WTC11 (cell line): Measurements from ENCODE around the gene GPR85. TPM values are rescaled to one million over a fixed set of nuclear protein-coding genes. Genes with fewer than 3 reads are reported as not detected.

Experiments used
- ATAC-seq: fragments of 200-7000 bp; cut with Tn5 transposase; 2 replicates; pipeline ENCODE4 v1.10.0; 2021; ENCODE audit warnings: mild to moderate bottlenecking, moderate library complexity
- CTCF ChIA-PET: fragments of 300-600 bp; sonication (Branson Sonifier 250); formaldehyde crosslinking; loops from one replicate; lab custom pipeline; 2021; ENCODE audit warnings: antibody characterized with exemption; lab: Charles Lee
- POLR2A ChIA-PET: fragments of 350-600 bp; sonication (Branson Sonifier 250); formaldehyde crosslinking; loops from one replicate; lab custom pipeline; 2021; ENCODE audit warnings: antibody characterized with exemption; lab: Charles Lee
- DNase-seq: peaks from one replicate; pipeline ENCODE4 v3.0.0; 2021; ENCODE audit warnings: low spot score
- H3K27ac Mint-ChIP-seq: 2 replicates; pipeline ENCODE4 v1.8.0; 2021; ENCODE audit warnings: mixed read lengths
- H3K27me3 Mint-ChIP-seq: 2 replicates; pipeline ENCODE4 v1.8.0; 2021; ENCODE audit warnings: low read depth, mild to moderate bottlenecking, moderate library complexity, mixed read lengths
- H3K36me3 Mint-ChIP-seq: 2 replicates; pipeline ENCODE4 v1.8.0; 2021; ENCODE audit warnings: mixed read lengths
- H3K4me1 Mint-ChIP-seq: 2 replicates; pipeline ENCODE4 v1.8.0; 2022; ENCODE audit warnings: mixed read lengths
- H3K4me3 Mint-ChIP-seq: 2 replicates; pipeline ENCODE4 v1.8.0; 2021; ENCODE audit warnings: mild to moderate bottlenecking, moderate library complexity, mixed read lengths
- H3K9me3 Mint-ChIP-seq: 2 replicates; pipeline ENCODE4 v1.8.0; 2021; ENCODE audit warnings: mixed read lengths
- ATF1 ChIP-seq: sonication (generic); formaldehyde crosslinking; IDR thresholded peaks from 2 replicates; pipeline ENCODE4 v1.8.1; 2023; ENCODE audit warnings: mild to moderate bottlenecking, moderate library complexity, missing genetic modification reagents
- CBFB ChIP-seq: sonication (generic); formaldehyde crosslinking; IDR thresholded peaks from 2 replicates; pipeline ENCODE4 v1.8.1; 2022; ENCODE audit warnings: mild to moderate bottlenecking, low read depth, missing genetic modification reagents
- ELF4 ChIP-seq: sonication (generic); formaldehyde crosslinking; IDR thresholded peaks from 2 replicates; pipeline ENCODE4 v1.8.1; 2022; ENCODE audit warnings: low read depth, mild to moderate bottlenecking, moderate library complexity, missing genetic modification reagents
- ERG ChIP-seq: fragments of 250-450 bp; sonication (Bioruptor Pico); IDR thresholded peaks from 2 replicates; pipeline ENCODE4 v1.8.0; 2021; ENCODE audit warnings: mild to moderate bottlenecking
- KAT7 ChIP-seq: sonication (generic); formaldehyde crosslinking; IDR thresholded peaks from 2 replicates; pipeline ENCODE4 v1.8.1; 2023; ENCODE audit warnings: missing genetic modification reagents, mild to moderate bottlenecking, borderline replicate concordance
- MXD4 ChIP-seq: fragments of 250-450 bp; sonication (Bioruptor Pico); IDR thresholded peaks from 2 replicates; pipeline ENCODE4 v1.8.0; 2021; ENCODE audit warnings: mild to moderate bottlenecking, moderate library complexity, borderline replicate concordance
- RELA ChIP-seq: sonication (generic); formaldehyde crosslinking; IDR thresholded peaks from 2 replicates; pipeline ENCODE4 v1.8.1; 2022; ENCODE audit warnings: missing genetic modification reagents, mild to moderate bottlenecking, borderline replicate concordance
- SP1 ChIP-seq: sonication (generic); formaldehyde crosslinking; conservative IDR thresholded peaks from 2 replicates; pipeline ENCODE4 v1.8.1; 2022; ENCODE audit warnings: missing genetic modification reagents
- STAT6 ChIP-seq: sonication (generic); formaldehyde crosslinking; conservative IDR thresholded peaks from 2 replicates; pipeline ENCODE4 v1.8.1; 2023; ENCODE audit warnings: mild to moderate bottlenecking, low read depth, missing genetic modification reagents, moderate library complexity
- TEAD4 ChIP-seq: sonication (generic); formaldehyde crosslinking; IDR thresholded peaks from 2 replicates; pipeline ENCODE4 v1.8.0; 2022; ENCODE audit warnings: mild to moderate bottlenecking, missing genetic modification reagents
- ZBTB21 ChIP-seq: sonication (generic); formaldehyde crosslinking; IDR thresholded peaks from 2 replicates; pipeline ENCODE4 v1.8.1; 2023; ENCODE audit warnings: mild to moderate bottlenecking, missing genetic modification reagents, borderline replicate concordance
- total RNA-seq: library from RNA; stranded (reverse); gene quantifications from 3 replicates; pipeline ENCODE4 v1.2.3, GENCODE V29; 2021
- TF ChIP-seq, protein P1 (sequence below): fragments of 250-450 bp; sonication (Bioruptor Pico); IDR thresholded peaks from 2 replicates; pipeline ENCODE4 v1.9.0; 2021; ENCODE audit warnings: moderate library complexity, mild to moderate bottlenecking, inconsistent platforms, borderline replicate concordance
- TF ChIP-seq, protein P2 (sequence below): sonication (generic); formaldehyde crosslinking; IDR thresholded peaks from 2 replicates; pipeline ENCODE4 v1.8.1; 2023; ENCODE audit warnings: mild to moderate bottlenecking, moderate library complexity, missing genetic modification reagents
- TF ChIP-seq, protein P3 (sequence below): sonication (generic); formaldehyde crosslinking; IDR thresholded peaks from 2 replicates; pipeline ENCODE4 v1.8.1; 2023; ENCODE audit warnings: mild to moderate bottlenecking, missing genetic modification reagents

Gene GPR85
- total RNA-seq, 1 experiment from 2014 or later: 0.09 TPM

DNA sequence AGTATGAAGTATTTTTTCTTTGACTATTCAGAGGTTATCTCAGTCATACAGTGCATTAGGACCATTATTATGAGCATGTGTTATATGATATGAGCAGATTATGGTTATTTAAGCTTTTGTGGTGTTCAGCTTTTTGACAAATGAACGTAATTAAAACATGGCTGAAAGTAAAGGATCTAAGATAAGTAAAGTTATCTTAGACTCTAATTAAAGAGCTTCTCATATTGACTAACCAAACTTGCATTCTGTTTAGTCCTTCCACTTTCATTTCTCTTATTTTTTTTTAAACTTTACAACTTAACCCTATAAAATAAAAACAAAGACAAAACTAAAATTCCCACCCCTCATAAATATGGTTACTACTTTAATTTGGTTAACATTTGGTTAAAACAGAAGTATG lies 6.9 kb upstream of the GPR85 start:
- CTCF ChIA-PET: no interaction called here
- H3K27ac Mint-ChIP-seq: no peak overlapping the region
- no peak overlapping the region for H3K4me3 Mint-ChIP-seq
- no peaks in the 10 kb centered on the region for H3K9me3 Mint-ChIP-seq
- no peaks in the 10 kb centered on the region for H3K4me1 Mint-ChIP-seq
- DNase-seq (no peak), ATAC-seq (no peak)
- no peaks in the 10 kb centered on the region for H3K36me3 Mint-ChIP-seq
- POLR2A ChIA-PET: no interaction called here
- H3K27me3 Mint-ChIP-seq: peaks cover 8% of the 10 kb centered on the region; the same call in 1 of the 2 replicates
- TF ChIP-seq SP1: no peak

GRCh38 chr7:113092762-113093161 lies 6.1 kb upstream of the GPR85 start:
- TF ChIP-seq KAT7 (no peak), TEAD4 (CRISPR knock-in tag) (no peak), ZBTB21 (CRISPR knock-in tag) (no peak), MXD4 (CRISPR knock-in tag) (no peak), ERG (CRISPR knock-in tag) (no peak), CBFB (no peak), ELF4 (CRISPR knock-in tag) (no peak), STAT6 (CRISPR knock-in tag) (no peak), ATF1 (CRISPR knock-in tag) (no peak), RELA (CRISPR knock-in tag) (no peak)
- TF ChIP-seq, protein P1, sequence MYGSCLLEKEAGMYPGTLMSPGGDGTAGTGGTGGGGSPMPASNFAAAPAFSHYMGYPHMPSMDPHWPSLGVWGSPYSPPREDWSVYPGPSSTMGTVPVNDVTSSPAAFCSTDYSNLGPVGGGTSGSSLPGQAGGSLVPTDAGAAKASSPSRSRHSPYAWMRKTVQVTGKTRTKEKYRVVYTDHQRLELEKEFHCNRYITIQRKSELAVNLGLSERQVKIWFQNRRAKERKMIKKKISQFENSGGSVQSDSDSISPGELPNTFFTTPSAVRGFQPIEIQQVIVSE (CRISPR knock-in tag): no peak
- TF ChIP-seq, protein P2, sequence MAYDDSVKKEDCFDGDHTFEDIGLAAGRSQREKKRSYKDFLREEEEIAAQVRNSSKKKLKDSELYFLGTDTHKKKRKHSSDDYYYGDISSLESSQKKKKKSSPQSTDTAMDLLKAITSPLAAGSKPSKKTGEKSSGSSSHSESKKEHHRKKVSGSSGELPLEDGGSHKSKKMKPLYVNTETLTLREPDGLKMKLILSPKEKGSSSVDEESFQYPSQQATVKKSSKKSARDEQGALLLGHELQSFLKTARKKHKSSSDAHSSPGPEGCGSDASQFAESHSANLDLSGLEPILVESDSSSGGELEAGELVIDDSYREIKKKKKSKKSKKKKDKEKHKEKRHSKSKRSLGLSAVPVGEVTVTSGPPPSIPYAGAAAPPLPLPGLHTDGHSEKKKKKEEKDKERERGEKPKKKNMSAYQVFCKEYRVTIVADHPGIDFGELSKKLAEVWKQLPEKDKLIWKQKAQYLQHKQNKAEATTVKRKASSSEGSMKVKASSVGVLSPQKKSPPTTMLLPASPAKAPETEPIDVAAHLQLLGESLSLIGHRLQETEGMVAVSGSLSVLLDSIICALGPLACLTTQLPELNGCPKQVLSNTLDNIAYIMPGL (CRISPR knock-in tag): no peak
- TF ChIP-seq, protein P3, sequence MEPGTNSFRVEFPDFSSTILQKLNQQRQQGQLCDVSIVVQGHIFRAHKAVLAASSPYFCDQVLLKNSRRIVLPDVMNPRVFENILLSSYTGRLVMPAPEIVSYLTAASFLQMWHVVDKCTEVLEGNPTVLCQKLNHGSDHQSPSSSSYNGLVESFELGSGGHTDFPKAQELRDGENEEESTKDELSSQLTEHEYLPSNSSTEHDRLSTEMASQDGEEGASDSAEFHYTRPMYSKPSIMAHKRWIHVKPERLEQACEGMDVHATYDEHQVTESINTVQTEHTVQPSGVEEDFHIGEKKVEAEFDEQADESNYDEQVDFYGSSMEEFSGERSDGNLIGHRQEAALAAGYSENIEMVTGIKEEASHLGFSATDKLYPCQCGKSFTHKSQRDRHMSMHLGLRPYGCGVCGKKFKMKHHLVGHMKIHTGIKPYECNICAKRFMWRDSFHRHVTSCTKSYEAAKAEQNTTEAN (CRISPR knock-in tag): no peak
- H3K4me3 Mint-ChIP-seq: no peak overlapping the region
- H3K4me1 Mint-ChIP-seq: peaks cover 5% of the 10 kb centered on the region
- POLR2A ChIA-PET: no interaction called here
- no peak for DNase-seq
- no peak for ATAC-seq
- no peak overlapping the region for H3K27ac Mint-ChIP-seq
- CTCF ChIA-PET: no interaction called here
- H3K36me3 Mint-ChIP-seq: no peaks in the 10 kb centered on the region
- H3K9me3 Mint-ChIP-seq: no peaks in the 10 kb centered on the region
- peaks cover 8% of the 10 kb centered on the region; the same call in 1 of the 2 replicates for H3K27me3 Mint-ChIP-seq
